IMR-90 (cell line): ENCODE results near the gene WWP2. TPM values are rescaled to one million over a fixed set of nuclear protein-coding genes. Genes with fewer than 3 reads are reported as not detected.

Experiments used
- ATAC-seq: fragments of 200-7000 bp; cut with Tn5 transposase; 2 replicates; pipeline ENCODE4 v1.9.1; 2020; ENCODE audit warnings: low read depth, mild to moderate bottlenecking, moderate library complexity
- BruUV-seq: library from RNA; stranded (reverse); fragments of 400-500 nt; replicated peaks from 2 replicates; lab custom pipeline; 2021; lab: Mats Ljungman, UMichigan
- CTCF ChIA-PET: fragments of 300-600 bp; formaldehyde crosslinking; extraction: SDS; loops from one replicate; lab custom pipeline; 2021; ENCODE audit warnings: antibody characterized with exemption; lab: Yijun Ruan, JAX
- POLR2A ChIA-PET: fragments of 300-600 bp; sonication (Branson Sonifier 250); formaldehyde crosslinking; loops from one replicate; lab custom pipeline; 2022; ENCODE audit warnings: antibody characterized with exemption; ENCODE audit not compliant: unreplicated experiment; lab: Charles Lee
- DNase-seq: peaks from one replicate; pipeline ENCODE4 v3.0.0; 2013
- H2AFZ ChIP-seq: replicated peaks from 2 replicates; pipeline ENCODE3; 2013; ENCODE audit warnings: low read length, mild to moderate bottlenecking; ENCODE audit not compliant: poor library complexity
- H2AK5ac ChIP-seq: 2 replicates; pipeline ENCODE4 v1.6.1; 2013; ENCODE audit warnings: low read depth, low read length, inconsistent platforms
- H2AK9ac ChIP-seq: replicated peaks from 2 replicates; pipeline ENCODE3; 2013; ENCODE audit warnings: mild to moderate bottlenecking, low read depth, low read length, moderate library complexity; ENCODE audit not compliant: poor library complexity
- H2BK120ac ChIP-seq: 2 replicates; pipeline ENCODE4 v1.6.1; 2013; ENCODE audit warnings: low read depth, low read length, inconsistent platforms
- H2BK15ac ChIP-seq: 3 replicates; pipeline ENCODE4 v1.6.1; 2013; ENCODE audit warnings: low read depth, low read length, inconsistent platforms
- H2BK20ac ChIP-seq: 2 replicates; pipeline ENCODE4 v1.6.1; 2013; ENCODE audit warnings: low read depth, mild to moderate bottlenecking, inconsistent platforms, low read length, moderate library complexity
- H2BK5ac ChIP-seq: 2 replicates; pipeline ENCODE4 v1.6.1; 2013; ENCODE audit warnings: mild to moderate bottlenecking, low read depth, low read length, inconsistent platforms; ENCODE audit not compliant: poor library complexity, severe bottlenecking
- H3K14ac ChIP-seq: replicated peaks from 2 replicates; pipeline ENCODE4 v1.6.1; 2013; ENCODE audit warnings: low read depth, low read length, inconsistent platforms
- H3K18ac ChIP-seq: 2 replicates; pipeline ENCODE4 v1.6.1; 2013; ENCODE audit warnings: low read depth, low read length, control low read depth
- H3K23ac ChIP-seq: 2 replicates; pipeline ENCODE4 v1.6.1; 2013; ENCODE audit warnings: low read depth, low read length, inconsistent platforms
- H3K27ac ChIP-seq: 2 replicates; pipeline ENCODE4 v1.5.1; 2013; ENCODE audit warnings: mild to moderate bottlenecking, control low read depth, low read length; ENCODE audit not compliant: insufficient read depth
- H3K27me3 ChIP-seq: 2 replicates; pipeline ENCODE4 v1.6.1; 2013; ENCODE audit warnings: low read length; ENCODE audit not compliant: control insufficient read depth, insufficient read depth
- H3K36me3 ChIP-seq: 2 replicates; pipeline ENCODE4 v1.6.1; 2013; ENCODE audit warnings: low read length, mixed read lengths; ENCODE audit not compliant: control insufficient read depth, insufficient read depth
- H3K4ac ChIP-seq: 2 replicates; pipeline ENCODE4 v1.6.1; 2013; ENCODE audit warnings: low read depth, low read length, inconsistent platforms
- H3K4me1 ChIP-seq: 2 replicates; pipeline ENCODE4 v1.6.1; 2013; ENCODE audit warnings: low read length, mixed read lengths; ENCODE audit not compliant: control insufficient read depth, insufficient read depth
- H3K4me2 ChIP-seq: 2 replicates; pipeline ENCODE4 v1.6.1; 2013; ENCODE audit warnings: low read depth, mild to moderate bottlenecking, control low read depth, low read length, moderate library complexity
- H3K4me3 ChIP-seq: 2 replicates; pipeline ENCODE4 v1.5.1; 2013; ENCODE audit warnings: low read depth, mild to moderate bottlenecking, control low read depth, low read length, moderate library complexity; ENCODE audit not compliant: insufficient read depth
- H3K56ac ChIP-seq: 2 replicates; pipeline ENCODE4 v1.6.1; 2013; ENCODE audit warnings: low read length, inconsistent platforms; ENCODE audit not compliant: insufficient read depth; ENCODE audit errors: extremely low read depth
- H3K79me1 ChIP-seq, 2 experiments: 2 replicates each; pipeline ENCODE4 v1.6.1; 2013; ENCODE audit warnings: low read length in 2 of 2, inconsistent platforms in 1 of 2, low read depth in 1 of 2
- H3K9ac ChIP-seq: 2 replicates; pipeline ENCODE4 v1.6.1; 2013; ENCODE audit warnings: low read depth, low read length, control low read depth
- H3K9me1 ChIP-seq: 2 replicates; pipeline ENCODE4 v1.6.1; 2013; ENCODE audit warnings: low read length, inconsistent platforms; ENCODE audit not compliant: insufficient read depth
- H3K9me3 ChIP-seq: 2 replicates; pipeline ENCODE4 v1.6.1; 2013; ENCODE audit warnings: low read length; ENCODE audit not compliant: control insufficient read depth, insufficient read depth
- H4K20me1 ChIP-seq: 2 replicates; pipeline ENCODE4 v1.6.1; 2013; ENCODE audit warnings: low read length, inconsistent platforms; ENCODE audit not compliant: insufficient read depth
- H4K5ac ChIP-seq: 2 replicates; pipeline ENCODE4 v1.6.1; 2013; ENCODE audit warnings: mild to moderate bottlenecking, low read depth, low read length, control low read depth
- H4K8ac ChIP-seq, 2 experiments: 2 replicates each; pipeline ENCODE4 v1.6.1; 2013; ENCODE audit warnings: low read depth in 2 of 2, low read length in 2 of 2, control low read depth in 1 of 2, inconsistent platforms in 1 of 2
- H4K91ac ChIP-seq: 2 replicates; pipeline ENCODE4 v1.6.1; 2013; ENCODE audit warnings: low read depth, low read length, inconsistent platforms; ENCODE audit not compliant: insufficient read depth
- CEBPB ChIP-seq: IDR thresholded peaks from 2 replicates; pipeline ENCODE4 v1.6.1; 2012; ENCODE audit warnings: low read depth, low read length, improper control_type of control experiment
- FOS ChIP-seq: fragments of 150-350 bp; IDR thresholded peaks from 2 replicates; pipeline ENCODE4 v1.6.1; 2016; ENCODE audit warnings: low read depth, low read length
- MXI1 ChIP-seq: IDR thresholded peaks from 2 replicates; pipeline ENCODE4 v1.6.1; 2012; ENCODE audit warnings: low read depth, mild to moderate bottlenecking, low read length, moderate library complexity, borderline replicate concordance
- RCOR1 ChIP-seq: IDR thresholded peaks from 2 replicates; pipeline ENCODE4 v1.6.1; 2012; ENCODE audit warnings: mild to moderate bottlenecking, low read length, improper control_type of control experiment; ENCODE audit not compliant: insufficient replicate concordance
- RFX5 ChIP-seq: IDR thresholded peaks from 2 replicates; pipeline ENCODE4 v1.8.0; 2012; ENCODE audit warnings: low read depth, mild to moderate bottlenecking, low read length, moderate library complexity
- whole genome bisulfite sequencing, 2 experiments: methylation state at CpG; one replicate each; pipeline versions ENCODE4 v1.1.5 to v1.1.7; 2013; ENCODE audit warnings: missing lambda C conversion rate in 2 of 2; ENCODE audit not compliant: insufficient read length in 1 of 2; ENCODE audit errors: extremely low coverage in 2 of 2; 5-methylcytosine and 5-hydroxymethylcytosine counted together
- dilution Hi-C: fragments of 300-500 bp; cut with HindIII; formaldehyde crosslinking; loops from one replicate; pipeline ENCODE4 v1.14.3; 2018; ENCODE audit warnings: low sequenced_read_pairs; ENCODE audit not compliant: unreplicated experiment
- in situ Hi-C: fragments of 300-500 bp; cut with MboI; formaldehyde crosslinking; loops from 3 replicates; pipeline ENCODE4 v1.14.3; 2019; ENCODE audit warnings: low sequenced_read_pairs, inconsistent platforms, mixed read lengths
- intact Hi-C: fragments of 100-400 bp; cut with micrococcal nuclease; formaldehyde crosslinking; loops from 2 replicates; pipeline ENCODE4 v1.10.0; 2022
- polyA plus RNA-seq, 3 experiments: library from polyadenylated mRNA; depleted of rRNA; stranded (reverse); fragments of >200 nt; gene quantifications; 2 replicates each; pipeline ENCODE4 v1.2.3, GENCODE V29; 2012; ENCODE audit warnings: low replicate concordance in 1 of 3
- total RNA-seq: library from RNA; depleted of rRNA; stranded (reverse); fragments of >200 nt; gene quantifications from 2 replicates; pipeline ENCODE4 v1.2.3, GENCODE V29; 2012

Gene WWP2
- total and polyA plus RNA-seq, 2 of the 4 experiments (the other 2 are of a cell fraction): 12.7 to 13.7 TPM

DNA sequence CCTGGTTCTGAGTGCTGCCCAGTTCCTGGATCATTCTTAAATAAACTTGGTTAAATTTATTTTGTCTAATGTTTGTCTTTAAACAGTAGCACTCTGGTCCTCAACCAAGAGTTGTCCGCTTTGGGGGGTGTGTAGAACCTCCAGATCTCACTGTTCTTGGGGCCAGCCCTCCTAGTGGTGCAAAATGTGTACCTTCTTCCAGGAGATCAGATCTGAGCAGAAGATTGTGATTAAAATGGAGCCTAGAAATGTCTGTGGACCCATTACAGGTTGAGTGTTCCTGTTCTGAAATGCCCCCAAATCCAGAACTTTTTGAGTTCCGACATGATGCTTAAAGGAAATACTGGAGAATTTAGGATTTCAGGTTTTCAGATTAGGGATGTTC, 143.0 kb downstream of the WWP2 start (continued):
- TF ChIP-seq MXI1 (no peak), RCOR1 (no peak)

- Histone ChIP-seq H2AK5ac (peak overlapping the region; percentile 61; the same call in 1 of the 2 replicates), H2BK15ac (0 out of 3 replicates have a peak overlapping the region, but pooled peaks have one; percentile 87), H3K23ac (0 out of 2 replicates have a peak overlapping the region, but pooled peaks have one; percentile 15), H4K8ac (peak overlapping the region in 1 of 2 experiments; percentile 35; a peak in 1 of 4 replicates), H4K91ac (peak overlapping the region; percentile 81), H3K9ac (no peak overlapping the region), H2BK120ac (peak overlapping the region; percentile 79), H2AK9ac (no peak overlapping the region), H3K27ac (peak overlapping the region; percentile 61; the same call in 1 of the 2 replicates), H3K9me3 (no peaks in the 10 kb centered on the region), H3K56ac (no peak overlapping the region; the same call in 1 of the 2 replicates), H3K18ac (peak overlapping the region; percentile 83; the same call in 1 of the 2 replicates), H3K4ac (peak overlapping the region; percentile 38; the same call in 1 of the 2 replicates), H3K4me1 (peaks cover 9% of the 10 kb centered on the region), H2AFZ (peak overlapping the region; percentile 7), H3K9me1 (peaks cover 2% of the 10 kb centered on the region), H4K5ac (peak overlapping the region; percentile 53; the same call in 1 of the 2 replicates), H3K36me3 (peaks cover 10% of the 10 kb centered on the region), H3K27me3 (no peaks in the 10 kb centered on the region), H3K14ac (no peak overlapping the region), H3K4me2 (peak overlapping the region; percentile 82; the same call in 1 of the 2 replicates), H2BK20ac (peak overlapping the region; percentile 58), H4K20me1 (no peaks in the 10 kb centered on the region; the same call in 1 of the 2 replicates), H2BK5ac (peak overlapping the region; percentile 92), H3K4me3 (no peak overlapping the region), H3K79me1 (peaks cover 0 to 7% of the 10 kb centered on the region in 2 experiments; a peak in 1 of 4 replicates)
- BruUV-seq: no TSS peak
- in situ Hi-C loops (no loop called here), dilution Hi-C loops (no loop called here), intact Hi-C loops (no loop called here)
- peak; percentile 90 for TF ChIP-seq CEBPB
- TF ChIP-seq RFX5: no peak
- 0 out of 2 replicates have a peak, but pooled peaks have one; percentile 3 for TF ChIP-seq FOS
- no CpG with 5 or more reads among the region's 6 CpGs for WGBS, 2 experiments
- ChIA-PET POLR2A (interaction anchor here (0.6 kb wide), 1 partner anchor 100 kb away, joined by 4 read pairs; no protein-coding TSS in a partner anchor), CTCF (interaction anchor here (1.3 to 1.4 kb wide), 2 partner anchors 23 kb away, joined by 4 to 6 read pairs; no protein-coding TSS in a partner anchor)
- ATAC-seq (peak; percentile 95), DNase-seq (peak; percentile 96)
Measured at GRCh38 chr16:69906838-69907401, 144.8 kb downstream of the WWP2 start.
